Stimulated activated CD4-positive, alpha-beta T cell treated with anti-CD3 and anti-CD28 coated beads, TNF-alpha, amount 100 ng/mL, for 48 hours (primary cell): ENCODE results near the gene GTF2H3.

Source experiments
- DNase-seq, 3 donors: peaks; one replicate each; pipeline ENCODE4 v3.0.0-alpha.2; 2020; ENCODE audit warnings: low read depth in 3 of 3

The GTF2H3 gene

DNA sequence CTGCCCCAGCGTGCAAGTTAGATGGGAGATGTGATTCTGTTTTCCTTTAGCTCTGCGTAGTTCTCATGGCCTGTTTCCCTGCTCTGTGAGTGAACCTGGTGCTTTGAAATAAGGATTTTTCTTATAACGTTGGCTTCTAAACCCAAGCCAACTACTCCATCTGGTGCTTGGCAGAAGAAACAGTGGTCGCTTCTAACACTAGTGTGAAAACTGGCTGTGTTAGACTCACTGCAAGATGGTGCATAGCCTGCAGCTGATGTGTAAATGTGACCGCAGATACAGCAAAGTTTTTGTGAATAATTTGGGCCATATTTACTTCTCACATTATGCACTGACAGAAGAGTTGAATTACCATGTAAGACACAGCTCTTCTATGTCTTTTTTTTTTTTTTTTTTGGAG lies 12.2 kb downstream of the GTF2H3 start:
- no peak for DNase-seq

GRCh38 chr12:123648401-123648800 lies 14.8 kb downstream of the GTF2H3 start:
- DNase-seq: no peak

DNA sequence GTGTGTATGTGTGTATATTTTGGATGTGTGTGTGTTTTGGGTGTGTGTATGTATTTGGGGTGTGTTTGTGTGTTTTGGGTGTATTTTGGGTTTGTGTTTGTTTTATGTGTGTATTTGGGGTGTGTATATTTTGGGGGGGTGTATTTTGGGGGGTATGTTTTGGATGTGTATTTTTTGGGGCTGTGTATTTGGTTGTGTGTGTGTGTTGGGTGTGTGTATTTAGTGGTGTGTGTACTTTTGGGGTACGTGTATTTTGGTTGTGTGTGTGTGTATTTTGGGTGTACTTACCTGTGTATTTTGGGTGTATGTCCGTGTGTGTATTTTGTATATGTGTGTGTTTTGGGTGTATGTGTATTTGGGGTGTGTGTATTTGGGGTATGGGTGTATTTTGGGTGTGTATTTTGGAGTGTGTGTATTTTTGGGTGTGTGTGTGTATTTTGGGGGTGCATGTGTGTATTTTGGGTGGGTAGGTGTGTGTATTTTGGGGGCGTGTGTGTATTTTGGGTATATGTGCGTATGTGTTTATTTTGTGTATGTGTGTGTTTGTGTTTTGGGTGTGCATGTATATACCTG lies 20.6 kb downstream of the GTF2H3 start:
- no peak for DNase-seq

- no peak for DNase-seq
Observed at GRCh38 chr12:123655420-123655819, 21.8 kb downstream of the GTF2H3 start.

DNA sequence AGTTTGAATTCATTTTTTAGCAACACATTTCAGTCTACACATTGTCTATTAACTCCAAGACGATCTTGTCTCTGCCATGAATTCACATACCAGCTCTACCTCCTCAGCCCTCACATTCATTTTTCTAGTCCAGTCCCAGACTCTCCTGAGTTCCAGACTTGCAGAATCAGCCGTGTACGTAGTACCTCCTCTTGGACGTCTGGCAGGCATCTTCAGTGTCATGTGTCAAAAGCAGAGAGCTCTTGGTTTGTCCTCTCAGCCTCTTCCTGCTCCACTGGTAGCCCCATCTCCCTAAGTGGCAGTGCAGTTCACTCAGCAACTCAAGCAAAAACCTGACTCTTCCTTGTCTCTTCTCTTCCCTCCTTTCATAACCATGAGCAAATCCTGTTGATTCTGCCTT lies 22.8 kb downstream of the GTF2H3 start:
- no peak for DNase-seq

DNA sequence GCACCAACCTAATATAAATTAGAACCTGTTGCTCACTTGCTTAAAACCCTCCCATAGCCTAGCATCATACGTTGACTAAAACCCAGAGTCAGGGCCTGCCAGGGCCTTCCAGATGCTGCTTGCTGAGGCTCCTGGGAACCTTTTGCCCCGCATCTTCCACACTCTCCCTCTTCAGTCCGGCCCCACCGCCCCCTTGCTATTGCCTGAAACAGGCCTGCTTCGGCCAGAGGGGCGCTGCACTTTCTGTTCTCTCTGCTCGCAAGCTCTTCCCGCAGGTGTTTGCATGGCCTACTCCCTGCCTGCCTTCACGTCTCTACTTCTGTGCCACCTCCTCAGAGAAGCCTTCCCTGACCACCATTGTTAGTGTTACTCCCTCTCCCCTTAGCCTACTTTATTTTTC lies 23.6 kb downstream of the GTF2H3 start:
- DNase-seq: no peak

GRCh38 chr12:123659996-123660727 lies 26.5 kb downstream of the GTF2H3 start:
- DNase-seq: no peak

DNA sequence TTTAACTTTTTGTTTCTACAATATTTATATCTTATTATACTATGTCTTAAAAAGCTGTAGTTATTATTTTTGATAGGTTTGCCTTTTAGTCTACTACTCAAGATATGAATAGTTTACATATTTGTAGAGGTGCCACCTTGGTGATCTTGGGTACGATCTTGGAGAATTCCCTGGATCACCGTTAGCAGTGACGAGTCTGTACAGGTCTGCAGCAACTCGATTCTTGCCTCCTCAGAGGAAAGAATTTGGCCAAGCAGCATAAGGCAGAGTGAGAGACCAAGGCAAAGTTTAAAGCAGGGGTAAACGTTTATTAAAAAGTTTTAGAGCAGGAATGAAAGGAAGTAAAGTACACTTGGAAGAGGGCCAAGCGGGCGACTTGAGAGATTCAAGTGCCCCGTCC lies 34.1 kb downstream of the GTF2H3 start:
- no peak for DNase-seq

- DNase-seq: peak; percentile 91 to 95 (median 92)
Observed at GRCh38 chr12:123670882-123671728, 37.5 kb downstream of the GTF2H3 start, which contains the start of gene TCTN2. TSS of gene TCTN2 (plus strand) at chr12:123671113. CDS start at chr12:123671241, 128 bp downstream.

DNA sequence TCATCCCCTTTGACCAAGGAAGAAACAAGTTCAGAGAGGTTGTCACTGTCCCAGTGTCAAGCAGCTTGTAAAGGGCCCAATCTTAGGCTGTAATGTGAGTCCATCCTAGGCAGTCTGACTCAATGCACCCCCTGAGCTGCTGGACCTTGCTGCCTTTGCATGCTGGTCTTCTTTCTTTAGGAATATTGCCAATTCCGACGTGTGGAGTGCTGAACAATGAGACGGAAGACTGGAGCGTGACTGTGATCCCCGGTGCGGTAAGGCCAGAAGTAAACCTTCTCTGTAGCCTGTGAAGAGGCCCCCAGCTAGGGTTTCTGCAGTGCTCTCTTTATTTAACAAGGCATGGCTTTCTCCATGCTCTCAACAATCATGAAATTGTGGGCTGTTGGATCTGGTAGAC lies 38.2 kb downstream of the GTF2H3 start:
- no peak for DNase-seq

- DNase-seq: no peak
Observed at GRCh38 chr12:123675436-123675835, 41.8 kb downstream of the GTF2H3 start.

- no peak for DNase-seq
Observed at GRCh38 chr12:123676616-123677320, 43.1 kb downstream of the GTF2H3 start.

GRCh38 chr12:123678981-123679380 lies 45.4 kb downstream of the GTF2H3 start:
- DNase-seq: no peak

DNA sequence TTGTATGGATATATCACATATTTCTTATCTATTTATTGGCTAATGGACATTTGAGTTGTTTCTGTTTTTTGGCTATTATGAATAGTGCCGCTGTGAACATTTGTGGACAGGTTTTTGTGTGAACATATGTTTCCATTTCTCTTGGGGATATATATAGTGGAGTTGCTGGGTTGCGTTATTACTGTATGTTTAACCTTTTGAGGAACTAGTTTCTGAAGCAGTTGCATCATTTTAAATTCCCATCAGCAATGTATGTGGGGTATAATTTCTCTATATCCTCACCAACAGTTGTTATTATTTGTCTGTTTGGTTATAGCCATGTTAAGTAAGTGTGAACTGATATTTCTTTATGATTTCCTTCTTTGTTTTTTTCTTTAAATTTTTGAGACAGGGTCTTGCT lies 48.0 kb downstream of the GTF2H3 start:
- DNase-seq: no peak

DNA sequence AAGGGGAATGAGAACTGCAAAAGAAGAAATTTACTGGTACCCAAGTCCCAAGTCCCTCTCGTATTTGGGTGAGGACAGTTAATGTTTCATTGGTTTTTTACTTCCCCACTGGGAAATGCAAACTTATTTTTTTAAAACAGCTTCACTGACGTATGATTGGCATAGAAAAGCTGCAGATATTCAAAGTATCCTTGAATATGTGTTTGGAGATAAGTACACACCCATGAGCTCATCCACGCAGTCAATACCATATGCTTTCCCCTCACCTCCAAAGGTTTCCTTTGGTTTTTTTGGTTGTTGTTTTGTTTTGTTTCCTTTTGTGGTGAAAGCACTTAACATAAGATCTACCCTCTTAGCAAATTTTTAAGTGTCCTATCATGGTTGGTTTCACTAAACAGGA lies 50.3 kb downstream of the GTF2H3 start:
- no peak for DNase-seq

DNA sequence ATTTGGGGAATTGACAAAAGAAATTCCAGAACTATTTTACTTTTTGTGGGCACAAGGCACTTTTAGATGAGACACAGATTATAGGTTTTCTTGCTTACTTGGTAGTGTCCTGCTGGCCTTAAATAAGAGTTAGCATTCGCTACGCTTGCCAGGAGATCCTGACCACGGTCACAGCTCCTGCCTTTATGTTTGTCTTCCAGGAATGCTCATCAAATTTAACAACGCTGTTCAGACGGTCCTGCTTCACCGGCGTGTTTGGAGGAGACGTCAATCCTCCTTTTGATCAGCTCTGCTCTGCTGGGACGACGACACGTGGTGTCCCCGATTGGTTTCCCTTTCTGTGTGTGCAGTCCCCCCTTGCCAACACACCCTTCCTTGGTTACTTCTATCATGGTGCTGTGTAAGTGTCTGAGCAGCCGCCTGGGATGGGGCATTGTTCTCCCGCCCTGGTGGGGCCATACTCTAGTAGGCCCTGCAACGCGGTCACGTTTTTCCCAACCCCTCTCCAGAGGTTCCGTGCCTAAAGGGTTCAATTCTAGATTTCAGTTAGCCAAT lies 53.1 kb downstream of the GTF2H3 start:
- DNase-seq: no peak

GRCh38 chr12:123690191-123690840 lies 56.7 kb downstream of the GTF2H3 start:
- DNase-seq: no peak

- no peak for DNase-seq
Observed at GRCh38 chr12:123696207-123696606, 62.6 kb downstream of the GTF2H3 start.

GRCh38 chr12:123696646-123697045 lies 63.0 kb downstream of the GTF2H3 start:
- no peak for DNase-seq

GRCh38 chr12:123705935-123706334 lies 72.3 kb downstream of the GTF2H3 start:
- no peak for DNase-seq

DNA sequence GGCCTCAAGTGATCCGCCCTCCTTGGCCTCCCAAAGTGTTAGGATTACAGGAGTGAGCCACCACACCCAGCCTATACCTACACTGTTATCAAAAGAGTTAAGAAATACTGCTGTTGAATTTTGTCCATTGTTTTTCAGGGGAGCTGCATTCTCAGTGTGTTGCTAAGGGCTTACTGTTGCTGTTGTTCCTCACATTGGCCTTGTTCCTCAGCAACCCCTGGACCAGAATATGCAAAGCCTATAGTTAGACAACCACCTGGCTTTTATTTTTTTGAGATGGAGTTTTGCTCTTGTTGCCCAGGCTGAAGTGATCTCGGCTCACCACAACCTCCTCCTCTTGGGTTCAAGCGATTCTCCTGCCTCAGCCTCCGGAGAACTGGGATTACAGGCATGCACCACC lies 73.8 kb downstream of the GTF2H3 start:
- DNase-seq: no peak
